SK-N-SH treated with all-trans-retinoic acid at 6 μM for 48 hours (cell line): ENCODE data around the gene ASB13.

Experiments used
- ATAC-seq: fragments of 200-7000 bp; cut with Tn5 transposase; 3 replicates; pipeline ENCODE4 v1.9.1; 2020; ENCODE audit warnings: mild to moderate bottlenecking, moderate library complexity
- ARNTL ChIP-seq: fragments of 450-650 bp; formaldehyde crosslinking; IDR thresholded peaks from 2 replicates; pipeline ENCODE4 v1.5.0; 2020; ENCODE audit warnings: low read depth, mild to moderate bottlenecking, moderate library complexity, borderline replicate concordance
- BACH2 ChIP-seq: fragments of 250-450 bp; sonication (Bioruptor Pico); IDR thresholded peaks from 2 replicates; pipeline ENCODE4 v1.9.0; 2021; ENCODE audit warnings: mild to moderate bottlenecking, borderline replicate concordance
- CSDC2 ChIP-seq: fragments of 250-450 bp; sonication (Bioruptor Pico); IDR thresholded peaks from 2 replicates; pipeline ENCODE4 v1.5.0; 2020; ENCODE audit warnings: mild to moderate bottlenecking, moderate library complexity
- ESRRG ChIP-seq: fragments of 250-450 bp; sonication (Bioruptor Pico); IDR thresholded peaks from 2 replicates; pipeline ENCODE4 v1.6.1; 2021; ENCODE audit warnings: mild to moderate bottlenecking
- GLIS3 ChIP-seq: fragments of 250-450 bp; sonication (Bioruptor Pico); IDR thresholded peaks from 2 replicates; pipeline ENCODE4 v1.5.0; 2020; ENCODE audit warnings: mild to moderate bottlenecking, moderate library complexity
- PPARA ChIP-seq: fragments of 250-450 bp; sonication (Bioruptor Pico); IDR thresholded peaks from 2 replicates; pipeline ENCODE4 v1.5.0; 2020; ENCODE audit warnings: mild to moderate bottlenecking, borderline replicate concordance
- RARB ChIP-seq: fragments of 250-450 bp; sonication (Bioruptor Pico); IDR thresholded peaks from 2 replicates; pipeline ENCODE4 v1.8.0; 2021; ENCODE audit warnings: mild to moderate bottlenecking, moderate library complexity
- SNAI2 ChIP-seq: fragments of 250-450 bp; sonication (Bioruptor Pico); IDR thresholded peaks from 2 replicates; pipeline ENCODE4 v1.5.0; 2020; ENCODE audit warnings: mild to moderate bottlenecking, moderate library complexity
- TCF4 ChIP-seq: fragments of 250-450 bp; sonication (Bioruptor Pico); IDR thresholded peaks from 2 replicates; pipeline ENCODE4 v1.8.0; 2021; ENCODE audit warnings: mild to moderate bottlenecking, moderate library complexity, borderline replicate concordance
- TOX ChIP-seq: fragments of 250-450 bp; sonication (Bioruptor Pico); IDR thresholded peaks from 2 replicates; pipeline ENCODE4 v1.8.0; 2021; ENCODE audit warnings: mild to moderate bottlenecking, moderate library complexity, borderline replicate concordance
- ZFP3 ChIP-seq: fragments of 250-450 bp; sonication (Bioruptor Pico); IDR thresholded peaks from 2 replicates; pipeline ENCODE4 v1.5.0; 2020; ENCODE audit warnings: mild to moderate bottlenecking, moderate library complexity
- ZFP30 ChIP-seq: fragments of 450-650 bp; formaldehyde crosslinking; IDR thresholded peaks from 2 replicates; pipeline ENCODE4 v1.5.0; 2022; ENCODE audit warnings: mild to moderate bottlenecking, moderate library complexity
- ZNF565 ChIP-seq: fragments of 450-650 bp; formaldehyde crosslinking; conservative IDR thresholded peaks from 2 replicates; pipeline ENCODE4 v1.5.0; 2020; ENCODE audit warnings: low read depth, mild to moderate bottlenecking, moderate library complexity
- ZNF70 ChIP-seq: fragments of 450-650 bp; formaldehyde crosslinking; IDR thresholded peaks from 2 replicates; pipeline ENCODE4 v1.5.0; 2020; ENCODE audit warnings: mild to moderate bottlenecking, moderate library complexity
- ZNF8 ChIP-seq: fragments of 450-650 bp; formaldehyde crosslinking; IDR thresholded peaks from 2 replicates; pipeline ENCODE4 v1.5.0; 2020; ENCODE audit warnings: mild to moderate bottlenecking, moderate library complexity
- TF ChIP-seq, protein P1 (sequence below): fragments of 250-450 bp; sonication (Bioruptor Pico); IDR thresholded peaks from 2 replicates; pipeline ENCODE4 v1.8.0; 2020; ENCODE audit warnings: mild to moderate bottlenecking, moderate library complexity, borderline replicate concordance
- TF ChIP-seq, protein P2 (sequence below): fragments of 250-450 bp; sonication (Bioruptor Pico); IDR thresholded peaks from 2 replicates; pipeline ENCODE4 v1.5.1; 2020; ENCODE audit warnings: low read depth, mild to moderate bottlenecking, moderate library complexity
- TF ChIP-seq, protein P3 (sequence below): fragments of 250-450 bp; sonication (Bioruptor Pico); IDR thresholded peaks from 2 replicates; pipeline ENCODE4 v1.5.1; 2021; ENCODE audit warnings: mild to moderate bottlenecking, moderate library complexity
- TF ChIP-seq, protein P4 (sequence below): fragments of 250-450 bp; sonication (Bioruptor Pico); IDR thresholded peaks from 2 replicates; pipeline ENCODE4 v1.5.0; 2020; ENCODE audit warnings: mild to moderate bottlenecking, moderate library complexity
- TF ChIP-seq, protein P5 (sequence below): fragments of 250-450 bp; sonication (Bioruptor Pico); IDR thresholded peaks from 2 replicates; pipeline ENCODE4 v1.8.0; 2021; ENCODE audit warnings: low read depth, mild to moderate bottlenecking, moderate library complexity, borderline replicate concordance

ASB13 gene

DNA sequence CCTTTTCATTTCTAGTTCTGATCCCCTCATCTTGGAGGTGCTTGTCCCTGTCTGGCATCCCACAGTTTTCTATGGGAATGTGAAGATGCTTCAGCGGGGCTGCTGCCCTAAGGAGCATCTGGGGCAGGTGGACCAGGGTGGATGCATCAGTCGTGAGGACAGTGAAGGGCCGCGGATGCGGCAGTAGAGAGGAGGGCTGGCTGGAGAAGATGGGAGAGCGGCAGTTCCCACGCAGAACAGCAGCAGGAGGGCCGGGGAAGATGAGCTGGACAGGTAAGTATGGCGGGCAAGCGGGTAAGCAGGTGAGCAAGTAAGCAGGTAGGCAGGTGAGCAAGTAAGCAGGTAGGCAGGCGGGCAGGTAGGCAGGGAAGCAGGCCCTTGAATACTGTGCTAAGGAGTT is 48.9 kb downstream of the ASB13 start (continued):
- no peak for TF ChIP-seq ZFP3 (CRISPR knock-in tag)
- TF ChIP-seq ZNF70 (CRISPR knock-in tag) = no peak

DNA sequence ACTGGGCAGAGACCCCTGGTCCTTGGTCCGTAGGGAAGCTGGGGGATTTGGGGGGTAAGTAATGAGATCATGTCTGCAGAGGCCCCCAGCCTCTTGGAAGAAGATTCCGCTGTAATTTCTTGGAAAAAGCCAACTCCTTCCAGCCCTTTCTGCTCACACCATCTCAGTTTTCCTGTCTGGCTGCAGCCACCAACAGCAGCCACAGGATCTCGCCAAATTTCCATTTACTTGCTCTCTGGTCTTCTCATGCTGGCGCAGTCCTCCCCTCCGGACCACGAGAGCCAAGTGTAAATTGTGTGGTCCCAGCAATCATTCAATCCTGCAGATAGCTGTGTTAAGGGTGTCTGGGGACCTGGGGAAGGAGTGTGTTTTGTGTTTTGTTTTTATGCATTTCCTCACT is 49.6 kb downstream of the ASB13 start:
- ATAC-seq = no peak
- no peak for TF ChIP-seq CSDC2 (CRISPR knock-in tag)

DNA sequence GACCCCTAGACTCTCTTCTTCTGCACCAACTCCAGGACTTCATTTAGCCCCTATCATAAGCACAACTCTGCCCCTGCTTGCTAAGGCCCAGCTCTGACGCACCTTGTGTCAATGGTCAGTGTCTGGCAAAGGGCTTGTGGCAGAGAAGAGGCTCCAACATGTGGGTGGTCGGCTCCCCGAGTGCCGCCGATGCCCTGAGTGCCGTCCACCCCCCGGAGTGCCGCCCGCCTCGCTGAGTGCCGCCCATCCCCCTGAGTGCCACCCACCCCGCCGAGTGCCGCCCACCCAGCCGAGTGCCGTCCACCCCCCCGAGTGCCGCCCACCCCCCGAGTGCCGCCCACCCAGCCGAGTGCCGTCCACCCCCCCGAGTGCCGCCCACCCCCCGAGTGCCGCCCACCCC is 50.3 kb downstream of the ASB13 start:
- ATAC-seq = no peak
- no peak for TF ChIP-seq ZFP30 (CRISPR knock-in tag)
- no peak for TF ChIP-seq ZNF8 (CRISPR knock-in tag)
- no peak for TF ChIP-seq ARNTL (CRISPR knock-in tag)
- TF ChIP-seq ZNF565 (CRISPR knock-in tag) = no peak
- no peak for TF ChIP-seq GLIS3 (CRISPR knock-in tag)
- no peak for TF ChIP-seq PPARA
- no peak for TF ChIP-seq TOX (CRISPR knock-in tag)
- TF ChIP-seq ZFP3 (CRISPR knock-in tag) = no peak
- TF ChIP-seq SNAI2 (CRISPR knock-in tag) = no peak
- no peak for TF ChIP-seq BACH2 (CRISPR knock-in tag)
- TF ChIP-seq, protein P1, sequence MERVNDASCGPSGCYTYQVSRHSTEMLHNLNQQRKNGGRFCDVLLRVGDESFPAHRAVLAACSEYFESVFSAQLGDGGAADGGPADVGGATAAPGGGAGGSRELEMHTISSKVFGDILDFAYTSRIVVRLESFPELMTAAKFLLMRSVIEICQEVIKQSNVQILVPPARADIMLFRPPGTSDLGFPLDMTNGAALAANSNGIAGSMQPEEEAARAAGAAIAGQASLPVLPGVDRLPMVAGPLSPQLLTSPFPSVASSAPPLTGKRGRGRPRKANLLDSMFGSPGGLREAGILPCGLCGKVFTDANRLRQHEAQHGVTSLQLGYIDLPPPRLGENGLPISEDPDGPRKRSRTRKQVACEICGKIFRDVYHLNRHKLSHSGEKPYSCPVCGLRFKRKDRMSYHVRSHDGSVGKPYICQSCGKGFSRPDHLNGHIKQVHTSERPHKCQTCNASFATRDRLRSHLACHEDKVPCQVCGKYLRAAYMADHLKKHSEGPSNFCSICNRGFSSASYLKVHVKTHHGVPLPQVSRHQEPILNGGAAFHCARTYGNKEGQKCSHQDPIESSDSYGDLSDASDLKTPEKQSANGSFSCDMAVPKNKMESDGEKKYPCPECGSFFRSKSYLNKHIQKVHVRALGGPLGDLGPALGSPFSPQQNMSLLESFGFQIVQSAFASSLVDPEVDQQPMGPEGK (CRISPR knock-in tag) = no peak
- TF ChIP-seq, protein P2, sequence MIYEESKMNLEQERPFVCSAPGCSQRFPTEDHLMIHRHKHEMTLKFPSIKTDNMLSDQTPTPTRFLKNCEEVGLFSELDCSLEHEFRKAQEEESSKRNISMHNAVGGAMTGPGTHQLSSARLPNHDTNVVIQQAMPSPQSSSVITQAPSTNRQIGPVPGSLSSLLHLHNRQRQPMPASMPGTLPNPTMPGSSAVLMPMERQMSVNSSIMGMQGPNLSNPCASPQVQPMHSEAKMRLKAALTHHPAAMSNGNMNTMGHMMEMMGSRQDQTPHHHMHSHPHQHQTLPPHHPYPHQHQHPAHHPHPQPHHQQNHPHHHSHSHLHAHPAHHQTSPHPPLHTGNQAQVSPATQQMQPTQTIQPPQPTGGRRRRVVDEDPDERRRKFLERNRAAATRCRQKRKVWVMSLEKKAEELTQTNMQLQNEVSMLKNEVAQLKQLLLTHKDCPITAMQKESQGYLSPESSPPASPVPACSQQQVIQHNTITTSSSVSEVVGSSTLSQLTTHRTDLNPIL (CRISPR knock-in tag) = no peak
- no peak for TF ChIP-seq CSDC2 (CRISPR knock-in tag)
- no peak for TF ChIP-seq ESRRG (CRISPR knock-in tag)
- TF ChIP-seq TCF4 = no peak
- TF ChIP-seq, protein P3, sequence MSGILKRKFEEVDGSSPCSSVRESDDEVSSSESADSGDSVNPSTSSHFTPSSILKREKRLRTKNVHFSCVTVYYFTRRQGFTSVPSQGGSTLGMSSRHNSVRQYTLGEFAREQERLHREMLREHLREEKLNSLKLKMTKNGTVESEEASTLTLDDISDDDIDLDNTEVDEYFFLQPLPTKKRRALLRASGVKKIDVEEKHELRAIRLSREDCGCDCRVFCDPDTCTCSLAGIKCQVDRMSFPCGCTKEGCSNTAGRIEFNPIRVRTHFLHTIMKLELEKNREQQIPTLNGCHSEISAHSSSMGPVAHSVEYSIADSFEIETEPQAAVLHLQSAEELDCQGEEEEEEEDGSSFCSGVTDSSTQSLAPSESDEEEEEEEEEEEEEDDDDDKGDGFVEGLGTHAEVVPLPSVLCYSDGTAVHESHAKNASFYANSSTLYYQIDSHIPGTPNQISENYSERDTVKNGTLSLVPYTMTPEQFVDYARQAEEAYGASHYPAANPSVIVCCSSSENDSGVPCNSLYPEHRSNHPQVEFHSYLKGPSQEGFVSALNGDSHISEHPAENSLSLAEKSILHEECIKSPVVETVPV (CRISPR knock-in tag) = no peak
- TF ChIP-seq RARB (CRISPR knock-in tag) = no peak

DNA sequence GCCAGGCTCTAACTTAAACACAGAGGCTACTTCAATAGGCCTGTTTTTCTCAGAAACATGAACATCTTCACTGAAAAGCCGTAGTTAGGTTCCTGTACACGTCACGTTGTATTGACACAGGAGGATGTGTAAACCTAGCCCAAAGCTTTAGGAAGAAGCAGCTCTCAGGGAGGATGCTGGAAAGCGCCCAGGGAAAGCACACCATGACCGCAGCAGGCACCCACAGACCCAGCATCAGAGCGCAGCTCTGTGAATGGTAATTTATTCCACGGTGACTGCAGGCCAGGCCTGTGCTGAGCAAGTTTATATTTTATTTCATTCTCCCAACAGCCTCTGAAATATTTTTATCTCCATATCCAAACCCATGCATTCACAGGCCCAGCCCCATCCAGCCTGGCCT is 51.1 kb downstream of the ASB13 start:
- ATAC-seq = no peak

DNA sequence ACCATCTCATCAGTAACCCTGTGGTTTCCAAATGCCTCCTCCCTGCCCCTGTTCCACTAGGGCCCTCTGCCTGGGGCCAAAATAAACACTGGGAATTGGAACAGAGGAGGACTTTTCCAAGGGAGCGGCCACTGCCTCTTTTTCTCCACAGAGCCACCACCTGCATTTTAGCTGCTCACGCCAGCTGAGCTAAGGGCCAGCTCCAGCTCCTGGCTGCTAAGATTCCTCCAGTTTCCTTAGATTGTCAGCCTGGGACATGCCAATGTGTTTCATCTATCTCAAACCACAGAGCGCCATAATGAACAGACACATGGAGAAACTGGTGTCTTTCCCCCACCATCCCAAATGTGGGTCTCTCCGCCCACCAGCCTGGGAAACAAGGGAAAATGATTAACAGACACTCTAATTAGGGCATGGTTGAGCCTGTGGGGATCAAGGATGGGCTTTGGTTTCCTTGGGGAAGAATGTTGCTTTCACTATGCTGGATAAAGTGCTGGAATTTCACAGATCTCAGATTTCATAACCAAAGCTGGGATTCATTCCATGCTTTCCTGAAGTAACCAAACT is 52.2 kb downstream of the ASB13 start:
- peak; percentile 52 for ATAC-seq
- TF ChIP-seq ZFP3 (CRISPR knock-in tag) (no peak), ZFP30 (CRISPR knock-in tag) (no peak), ZNF8 (CRISPR knock-in tag) (no peak)
- TF ChIP-seq, protein P4, sequence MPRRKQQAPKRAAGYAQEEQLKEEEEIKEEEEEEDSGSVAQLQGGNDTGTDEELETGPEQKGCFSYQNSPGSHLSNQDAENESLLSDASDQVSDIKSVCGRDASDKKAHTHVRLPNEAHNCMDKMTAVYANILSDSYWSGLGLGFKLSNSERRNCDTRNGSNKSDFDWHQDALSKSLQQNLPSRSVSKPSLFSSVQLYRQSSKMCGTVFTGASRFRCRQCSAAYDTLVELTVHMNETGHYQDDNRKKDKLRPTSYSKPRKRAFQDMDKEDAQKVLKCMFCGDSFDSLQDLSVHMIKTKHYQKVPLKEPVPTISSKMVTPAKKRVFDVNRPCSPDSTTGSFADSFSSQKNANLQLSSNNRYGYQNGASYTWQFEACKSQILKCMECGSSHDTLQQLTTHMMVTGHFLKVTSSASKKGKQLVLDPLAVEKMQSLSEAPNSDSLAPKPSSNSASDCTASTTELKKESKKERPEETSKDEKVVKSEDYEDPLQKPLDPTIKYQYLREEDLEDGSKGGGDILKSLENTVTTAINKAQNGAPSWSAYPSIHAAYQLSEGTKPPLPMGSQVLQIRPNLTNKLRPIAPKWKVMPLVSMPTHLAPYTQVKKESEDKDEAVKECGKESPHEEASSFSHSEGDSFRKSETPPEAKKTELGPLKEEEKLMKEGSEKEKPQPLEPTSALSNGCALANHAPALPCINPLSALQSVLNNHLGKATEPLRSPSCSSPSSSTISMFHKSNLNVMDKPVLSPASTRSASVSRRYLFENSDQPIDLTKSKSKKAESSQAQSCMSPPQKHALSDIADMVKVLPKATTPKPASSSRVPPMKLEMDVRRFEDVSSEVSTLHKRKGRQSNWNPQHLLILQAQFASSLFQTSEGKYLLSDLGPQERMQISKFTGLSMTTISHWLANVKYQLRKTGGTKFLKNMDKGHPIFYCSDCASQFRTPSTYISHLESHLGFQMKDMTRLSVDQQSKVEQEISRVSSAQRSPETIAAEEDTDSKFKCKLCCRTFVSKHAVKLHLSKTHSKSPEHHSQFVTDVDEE (CRISPR knock-in tag) = no peak
- TF ChIP-seq, protein P2 (CRISPR knock-in tag) = no peak
- TF ChIP-seq, protein P5, sequence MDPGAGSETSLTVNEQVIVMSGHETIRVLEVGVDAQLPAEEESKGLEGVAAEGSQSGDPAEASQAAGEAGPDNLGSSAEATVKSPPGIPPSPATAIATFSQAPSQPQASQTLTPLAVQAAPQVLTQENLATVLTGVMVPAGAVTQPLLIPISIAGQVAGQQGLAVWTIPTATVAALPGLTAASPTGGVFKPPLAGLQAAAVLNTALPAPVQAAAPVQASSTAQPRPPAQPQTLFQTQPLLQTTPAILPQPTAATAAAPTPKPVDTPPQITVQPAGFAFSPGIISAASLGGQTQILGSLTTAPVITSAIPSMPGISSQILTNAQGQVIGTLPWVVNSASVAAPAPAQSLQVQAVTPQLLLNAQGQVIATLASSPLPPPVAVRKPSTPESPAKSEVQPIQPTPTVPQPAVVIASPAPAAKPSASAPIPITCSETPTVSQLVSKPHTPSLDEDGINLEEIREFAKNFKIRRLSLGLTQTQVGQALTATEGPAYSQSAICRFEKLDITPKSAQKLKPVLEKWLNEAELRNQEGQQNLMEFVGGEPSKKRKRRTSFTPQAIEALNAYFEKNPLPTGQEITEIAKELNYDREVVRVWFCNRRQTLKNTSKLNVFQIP (CRISPR knock-in tag) = no peak
- TF ChIP-seq, all 23 proteins: peak for 0

More for the DNA sequence above, 51.1 kb downstream of the ASB13 start:
- no peak for TF ChIP-seq ZNF8 (CRISPR knock-in tag)
- TF ChIP-seq, protein P1 (CRISPR knock-in tag) = no peak
